ENCODE results near the gene FKBP8.

FKBP8 gene

GRCh38 chr19:18483119-18483890 is 60.1 kb downstream of the FKBP8 start:
- no peak for DNase-seq

Data from C1 segment of cervical spinal cord (tissue), 14 donors.